KMS-11 (cell line): ENCODE measurements around the gene PSMB7.

Experiments used
- H2AFZ ChIP-seq: fragments of 200-600 bp; sonication (generic); 2 replicates; pipeline ENCODE4 v1.6.1; 2016; ENCODE audit warnings: antibody characterized with exemption, mixed run types, low read depth
- H3K27ac ChIP-seq: fragments of 200-600 bp; sonication (generic); 2 replicates; pipeline ENCODE4 v1.6.1; 2016; ENCODE audit warnings: mild to moderate bottlenecking, mixed run types
- H3K27me3 ChIP-seq: fragments of 200-600 bp; sonication (generic); 2 replicates; pipeline ENCODE4 v1.6.1; 2017; ENCODE audit warnings: mild to moderate bottlenecking, low read depth, mixed run types, moderate library complexity; ENCODE audit not compliant: insufficient read depth
- H3K36me3 ChIP-seq: fragments of 200-600 bp; sonication (generic); 2 replicates; pipeline ENCODE4 v1.6.1; 2017; ENCODE audit warnings: mild to moderate bottlenecking, mixed run types; ENCODE audit not compliant: insufficient read depth
- H3K4me1 ChIP-seq: fragments of 200-600 bp; sonication (generic); 2 replicates; pipeline ENCODE4 v1.6.1; 2016; ENCODE audit warnings: mild to moderate bottlenecking, low read depth, mixed run types; ENCODE audit not compliant: poor library complexity, severe bottlenecking
- H3K4me2 ChIP-seq: fragments of 200-600 bp; sonication (generic); 2 replicates; pipeline ENCODE4 v1.7.0; 2016; ENCODE audit warnings: mild to moderate bottlenecking, mixed run types
- H3K4me3 ChIP-seq: fragments of 200-600 bp; sonication (generic); IDR thresholded peaks from 2 replicates; pipeline ENCODE4 v1.6.1; 2017; ENCODE audit warnings: low read depth, low read length, mixed read lengths; ENCODE audit not compliant: insufficient read depth
- H3K79me2 ChIP-seq: fragments of 200-600 bp; sonication (generic); 2 replicates; pipeline ENCODE4 v1.6.1; 2016; ENCODE audit warnings: low read depth, mixed run types; ENCODE audit not compliant: insufficient read depth
- H3K9ac ChIP-seq: fragments of 200-600 bp; sonication (generic); 2 replicates; pipeline ENCODE4 v1.6.1; 2016; ENCODE audit warnings: mild to moderate bottlenecking, mixed run types
- H4K20me1 ChIP-seq: fragments of 200-600 bp; sonication (generic); 2 replicates; pipeline ENCODE4 v1.6.1; 2016; ENCODE audit warnings: mild to moderate bottlenecking, mixed run types; ENCODE audit not compliant: insufficient read depth
- CTCF ChIP-seq: fragments of 200-600 bp; sonication (generic); conservative IDR thresholded peaks from 2 replicates; pipeline ENCODE4 v1.6.1; 2017; ENCODE audit warnings: low read depth, mild to moderate bottlenecking, antibody characterized with exemption, low read length, moderate library complexity, mixed read lengths

Gene PSMB7

GRCh38 chr9:124339603-124340146 is 75.6 kb downstream of the PSMB7 start:
- TF ChIP-seq CTCF, result no peak

GRCh38 chr9:124337562-124337961 is 77.7 kb downstream of the PSMB7 start:
- Histone ChIP-seq H4K20me1 (no peaks in the 10 kb centered on the region), H3K79me2 (no peaks in the 10 kb centered on the region), H3K9ac (no peak overlapping the region), H3K4me1 (no peaks in the 10 kb centered on the region), H3K27me3 (no peaks in the 10 kb centered on the region), H3K4me2 (no peak overlapping the region), H3K27ac (no peak overlapping the region), H3K36me3 (no peaks in the 10 kb centered on the region), H2AFZ (no peak overlapping the region), H3K4me3 (no peak overlapping the region)
- TF ChIP-seq CTCF, result no peak

More at GRCh38 chr9:124339603-124340146, 75.6 kb downstream of the PSMB7 start:
- no peak overlapping the region for H2AFZ ChIP-seq
- H4K20me1 ChIP-seq, result no peaks in the 10 kb centered on the region
- H3K27me3 ChIP-seq, result no peaks in the 10 kb centered on the region
- no peaks in the 10 kb centered on the region for H3K36me3 ChIP-seq
- no peak overlapping the region for H3K9ac ChIP-seq
- no peaks in the 10 kb centered on the region for H3K4me1 ChIP-seq
- H3K4me3 ChIP-seq, result no peak overlapping the region
- no peaks in the 10 kb centered on the region for H3K79me2 ChIP-seq
- H3K27ac ChIP-seq, result no peak overlapping the region
- no peak overlapping the region for H3K4me2 ChIP-seq

- no peaks in the 10 kb centered on the region for H3K36me3 ChIP-seq
- no peak for TF ChIP-seq CTCF
- no peak overlapping the region for H3K4me2 ChIP-seq
- H3K4me1 ChIP-seq, result no peaks in the 10 kb centered on the region
- no peak overlapping the region for H2AFZ ChIP-seq
- H3K79me2 ChIP-seq, result no peaks in the 10 kb centered on the region
- no peaks in the 10 kb centered on the region for H3K27me3 ChIP-seq
- H3K9ac ChIP-seq, result no peak overlapping the region
- no peaks in the 10 kb centered on the region for H4K20me1 ChIP-seq
- no peak overlapping the region for H3K4me3 ChIP-seq
- H3K27ac ChIP-seq, result no peak overlapping the region
These were observed 79.9 kb downstream of the PSMB7 start for GRCh38 chr9:124335320-124335707.

GRCh38 chr9:124334568-124335319 is 80.5 kb downstream of the PSMB7 start:
- no peaks in the 10 kb centered on the region for H4K20me1 ChIP-seq
- H3K4me1 ChIP-seq, result no peaks in the 10 kb centered on the region
- H3K79me2 ChIP-seq, result no peaks in the 10 kb centered on the region
- no peak for TF ChIP-seq CTCF
- H3K4me2 ChIP-seq, result no peak overlapping the region
- H3K36me3 ChIP-seq, result no peaks in the 10 kb centered on the region
- H3K9ac ChIP-seq, result no peak overlapping the region
- no peak overlapping the region for H3K27ac ChIP-seq
- no peak overlapping the region for H2AFZ ChIP-seq
- no peaks in the 10 kb centered on the region for H3K27me3 ChIP-seq
- no peak overlapping the region for H3K4me3 ChIP-seq
